H9 (cell line): ENCODE data around the gene TRMT1. TPM values are rescaled to one million over a fixed set of nuclear protein-coding genes. Genes with fewer than 3 reads are reported as not detected.

Source experiments
- DNase-seq: peaks from one replicate; pipeline ENCODE4 v3.0.0-alpha.2; 2017
- H2AFZ ChIP-seq: one replicate; pipeline ENCODE4 v1.6.1; 2013; ENCODE audit warnings: mild to moderate bottlenecking, low read length, control low read depth, moderate library complexity
- H2AK5ac ChIP-seq: 2 replicates; pipeline ENCODE4 v1.6.1; 2013; ENCODE audit warnings: low read length, control low read depth, mixed read lengths; ENCODE audit not compliant: insufficient read length
- H2BK120ac ChIP-seq: one replicate; pipeline ENCODE4 v1.6.1; 2013; ENCODE audit warnings: low read depth, mild to moderate bottlenecking, low read length, control low read depth, inconsistent platforms; ENCODE audit not compliant: poor library complexity, severe bottlenecking
- H2BK12ac ChIP-seq: 2 replicates; pipeline ENCODE4 v1.6.1; 2013; ENCODE audit warnings: low read length, control low read depth, mixed read lengths, low read depth; ENCODE audit not compliant: insufficient read length
- H2BK15ac ChIP-seq: 2 replicates; pipeline ENCODE4 v1.6.1; 2013; ENCODE audit warnings: low read depth, low read length, control low read depth
- H2BK20ac ChIP-seq: one replicate; pipeline ENCODE4 v1.6.1; 2013; ENCODE audit warnings: low read depth, mild to moderate bottlenecking, low read length, control low read depth, inconsistent platforms; ENCODE audit not compliant: poor library complexity, severe bottlenecking
- H2BK5ac ChIP-seq: 2 replicates; pipeline ENCODE4 v1.6.1; 2013; ENCODE audit warnings: low read length, control low read depth, mixed read lengths; ENCODE audit not compliant: insufficient read length
- H3K14ac ChIP-seq: 2 replicates; pipeline ENCODE4 v1.6.1; 2013; ENCODE audit warnings: low read length, control low read depth; ENCODE audit not compliant: insufficient read depth
- H3K18ac ChIP-seq: 2 replicates; pipeline ENCODE4 v1.6.1; 2013; ENCODE audit warnings: low read depth, mild to moderate bottlenecking, mixed read lengths, low read length, control low read depth; ENCODE audit not compliant: insufficient read length
- H3K23ac ChIP-seq: 2 replicates; pipeline ENCODE4 v1.6.1; 2013; ENCODE audit warnings: low read length, control low read depth, mixed read lengths, low read depth; ENCODE audit not compliant: insufficient read length
- H3K23me2 ChIP-seq: 2 replicates; pipeline ENCODE4 v1.6.1; 2013; ENCODE audit warnings: low read depth, mild to moderate bottlenecking, mixed read lengths, low read length, control low read depth; ENCODE audit not compliant: insufficient read length, poor library complexity, severe bottlenecking
- H3K27ac ChIP-seq: 2 replicates; pipeline ENCODE4 v1.5.1; 2013; ENCODE audit warnings: low read length, control low read depth, mixed read lengths, low read depth; ENCODE audit not compliant: insufficient read length
- H3K27me3 ChIP-seq: 2 replicates; pipeline ENCODE4 v1.6.1; 2013; ENCODE audit warnings: low read length, control low read depth, inconsistent platforms; ENCODE audit not compliant: insufficient read depth
- H3K4ac ChIP-seq: 2 replicates; pipeline ENCODE4 v1.6.1; 2013; ENCODE audit warnings: low read depth, mild to moderate bottlenecking, control low read depth, inconsistent platforms, low read length, moderate library complexity
- H3K4me1 ChIP-seq: 2 replicates; pipeline ENCODE4 v1.6.1; 2013; ENCODE audit warnings: low read length, control low read depth, inconsistent platforms; ENCODE audit not compliant: insufficient read depth
- H3K4me2 ChIP-seq: 2 replicates; pipeline ENCODE4 v1.6.1; 2013; ENCODE audit warnings: low read length, control low read depth, mixed read lengths; ENCODE audit not compliant: insufficient read length, insufficient read depth
- H3K56ac ChIP-seq: 2 replicates; pipeline ENCODE4 v1.6.1; 2013; ENCODE audit warnings: low read depth, mild to moderate bottlenecking, mixed read lengths, low read length, control low read depth; ENCODE audit not compliant: insufficient read length
- H3K79me1 ChIP-seq: 2 replicates; pipeline ENCODE4 v1.6.1; 2013; ENCODE audit warnings: low read depth, mild to moderate bottlenecking, moderate library complexity, low read length, control low read depth, inconsistent platforms; ENCODE audit not compliant: insufficient read depth, poor library complexity, severe bottlenecking
- H3K79me2 ChIP-seq: 2 replicates; pipeline ENCODE4 v1.6.1; 2013; ENCODE audit warnings: low read length, control low read depth, inconsistent platforms; ENCODE audit not compliant: insufficient read depth
- H3K9ac ChIP-seq: 2 replicates; pipeline ENCODE4 v1.6.1; 2013; ENCODE audit warnings: low read length, control low read depth, mixed read lengths; ENCODE audit not compliant: insufficient read length; ENCODE audit errors: extremely low read depth
- H3K9me3 ChIP-seq: one replicate; pipeline ENCODE4 v1.6.1; 2013; ENCODE audit warnings: low read depth, low read length, inconsistent platforms; ENCODE audit not compliant: control insufficient read depth
- H3T11ph ChIP-seq: one replicate; pipeline ENCODE4 v1.6.1; 2013; ENCODE audit warnings: mild to moderate bottlenecking, low read length, control low read depth, inconsistent platforms
- H4K20me1 ChIP-seq: one replicate; pipeline ENCODE4 v1.6.1; 2013; ENCODE audit not compliant: control insufficient read depth, insufficient read length, insufficient read depth
- H4K5ac ChIP-seq: 2 replicates; pipeline ENCODE4 v1.6.1; 2013; ENCODE audit warnings: low read depth, mild to moderate bottlenecking, mixed read lengths, low read length, control low read depth; ENCODE audit not compliant: insufficient read length
- H4K8ac ChIP-seq: replicated peaks from 2 replicates; pipeline ENCODE4 v1.6.1; 2013; ENCODE audit warnings: low read length, control low read depth, mixed read lengths, low read depth; ENCODE audit not compliant: insufficient read length
- H4K91ac ChIP-seq: 2 replicates; pipeline ENCODE4 v1.6.1; 2013; ENCODE audit warnings: low read depth, mild to moderate bottlenecking, moderate library complexity, mixed read lengths, low read length, control low read depth; ENCODE audit not compliant: insufficient read length
- H3K27ac Mint-ChIP-seq, 3 experiments: 2 replicates in 2 of 3; 3 replicates in 1 of 3; pipeline ENCODE4 v1.8.0; 2020 to 2021; ENCODE audit warnings: mixed read lengths in 3 of 3, mild to moderate bottlenecking in 1 of 3, moderate library complexity in 1 of 3
- H3K27me3 Mint-ChIP-seq: 2 replicates; pipeline ENCODE4 v1.8.0; 2021; ENCODE audit warnings: low read depth, mild to moderate bottlenecking, moderate library complexity, mixed read lengths
- H3K36me3 Mint-ChIP-seq, 3 experiments: 2 replicates in 2 of 3; 3 replicates in 1 of 3; pipeline ENCODE4 v1.8.0; 2020 to 2021; ENCODE audit warnings: low read depth in 3 of 3, mixed read lengths in 3 of 3; ENCODE audit not compliant: insufficient read depth in 1 of 3
- H3K4me1 Mint-ChIP-seq, 2 experiments: 2 replicates each; pipeline ENCODE4 v1.8.0; 2020; ENCODE audit warnings: mixed read lengths in 2 of 2
- H3K4me3 Mint-ChIP-seq, 2 experiments: 2 replicates in 1 of 2; 3 replicates in 1 of 2; pipeline ENCODE4 v1.8.0; 2020 to 2021; ENCODE audit warnings: mild to moderate bottlenecking in 2 of 2, mixed read lengths in 2 of 2, moderate library complexity in 1 of 2
- H3K9me3 Mint-ChIP-seq, 2 experiments: 2 replicates in 1 of 2; 3 replicates in 1 of 2; pipeline ENCODE4 v1.8.0; 2020; ENCODE audit warnings: mild to moderate bottlenecking in 2 of 2, mixed read lengths in 2 of 2, moderate library complexity in 1 of 2
- WGBS: extraction: QIAGEN DNeasy Blood & Tissue Kit; methylation state at CpG from one replicate; pipeline ENCODE4 v1.1.7; 2013; ENCODE audit warnings: missing lambda C conversion rate, low lambda C conversion rate, mixed read lengths; ENCODE audit not compliant: insufficient read length; ENCODE audit errors: extremely low coverage; 5-methylcytosine and 5-hydroxymethylcytosine counted together
- total RNA-seq: library from RNA; stranded (reverse); gene quantifications from 2 replicates; pipeline ENCODE4 v1.2.1, GENCODE V29; 2021
- TF ChIP-seq, protein P1 (sequence below): fragments of 200-600 bp; sonication (generic); conservative IDR thresholded peaks from 3 replicates; pipeline ENCODE4 v1.8.0; 2021; ENCODE audit warnings: antibody characterized with exemption, mild to moderate bottlenecking

The TRMT1 gene
- total RNA-seq, 1 experiment from 2014 or later = 95.7 TPM

DNA sequence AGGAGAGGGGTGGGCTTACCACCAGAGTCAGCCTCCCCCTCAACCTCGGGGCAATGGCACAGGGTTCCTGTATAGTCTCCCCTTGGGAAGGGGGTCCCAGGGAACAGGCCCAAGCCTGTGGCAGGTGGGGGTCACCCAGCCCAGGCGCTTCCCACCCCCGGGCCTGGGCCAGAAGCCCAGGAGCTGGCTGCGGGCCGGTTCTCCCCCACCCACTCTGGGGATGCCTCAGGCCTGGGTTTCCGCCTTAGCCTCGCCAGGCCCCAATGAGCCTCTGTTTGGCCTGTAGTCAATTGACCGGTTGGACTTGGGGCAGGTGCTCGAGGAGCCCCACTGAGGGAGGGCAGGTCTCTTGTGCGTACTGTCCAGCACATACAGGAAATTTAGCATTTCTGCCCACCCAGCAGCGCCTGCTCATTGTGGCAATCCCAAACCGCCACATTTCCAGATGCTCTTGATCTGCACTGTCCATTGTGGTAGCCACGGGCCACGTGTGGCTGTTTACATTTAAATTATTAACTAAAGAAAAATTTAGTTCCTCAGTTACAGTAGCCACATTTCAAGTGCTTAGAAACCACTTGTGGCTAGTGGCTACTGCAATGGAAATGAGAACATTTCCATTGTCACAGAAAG lies 23.8 kb downstream of the TRMT1 start:
- peaks cover 70% of the 10 kb centered on the region for H3K27me3 Mint-ChIP-seq

More for the DNA sequence above, 23.8 kb downstream of the TRMT1 start:
- H2BK20ac ChIP-seq = no peak overlapping the region
- Mint-ChIP-seq H3K4me3 (no peak overlapping the region), H3K36me3 (no peaks in the 10 kb centered on the region), H3K9me3 (peaks cover 0 to 3% of the 10 kb centered on the region in 2 experiments; a peak in 1 of 5 replicates), H3K27ac (no peak overlapping the region), H3K4me1 (peaks cover 29 to 46% of the 10 kb centered on the region in 2 experiments)
- TF ChIP-seq, protein P1, sequence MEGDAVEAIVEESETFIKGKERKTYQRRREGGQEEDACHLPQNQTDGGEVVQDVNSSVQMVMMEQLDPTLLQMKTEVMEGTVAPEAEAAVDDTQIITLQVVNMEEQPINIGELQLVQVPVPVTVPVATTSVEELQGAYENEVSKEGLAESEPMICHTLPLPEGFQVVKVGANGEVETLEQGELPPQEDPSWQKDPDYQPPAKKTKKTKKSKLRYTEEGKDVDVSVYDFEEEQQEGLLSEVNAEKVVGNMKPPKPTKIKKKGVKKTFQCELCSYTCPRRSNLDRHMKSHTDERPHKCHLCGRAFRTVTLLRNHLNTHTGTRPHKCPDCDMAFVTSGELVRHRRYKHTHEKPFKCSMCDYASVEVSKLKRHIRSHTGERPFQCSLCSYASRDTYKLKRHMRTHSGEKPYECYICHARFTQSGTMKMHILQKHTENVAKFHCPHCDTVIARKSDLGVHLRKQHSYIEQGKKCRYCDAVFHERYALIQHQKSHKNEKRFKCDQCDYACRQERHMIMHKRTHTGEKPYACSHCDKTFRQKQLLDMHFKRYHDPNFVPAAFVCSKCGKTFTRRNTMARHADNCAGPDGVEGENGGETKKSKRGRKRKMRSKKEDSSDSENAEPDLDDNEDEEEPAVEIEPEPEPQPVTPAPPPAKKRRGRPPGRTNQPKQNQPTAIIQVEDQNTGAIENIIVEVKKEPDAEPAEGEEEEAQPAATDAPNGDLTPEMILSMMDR = no peak
- H2BK15ac ChIP-seq = no peak overlapping the region
- no peaks in the 10 kb centered on the region for H3K79me1 ChIP-seq
- no peak overlapping the region for H2BK12ac ChIP-seq
- H2AK5ac ChIP-seq = no peak overlapping the region
- H3K18ac ChIP-seq = no peak overlapping the region
- H4K8ac ChIP-seq = no peak overlapping the region
- H3T11ph ChIP-seq = no peak overlapping the region
- H3K14ac ChIP-seq = no peak overlapping the region
- H3K56ac ChIP-seq = no peak overlapping the region
- no peak overlapping the region for H2AFZ ChIP-seq
- H3K4me1 ChIP-seq = 0 out of 2 replicates have a peak, but pooled peaks cover 2% of the 10 kb centered on the region
- no peak overlapping the region for H3K4me2 ChIP-seq
- no peaks in the 10 kb centered on the region for H3K9me3 ChIP-seq
- H3K4ac ChIP-seq = no peak overlapping the region
- H2BK120ac ChIP-seq = no peak overlapping the region
- no peaks in the 10 kb centered on the region for H4K20me1 ChIP-seq
- DNase-seq = no peak
- no peak overlapping the region for H4K91ac ChIP-seq
- WGBS = no CpG with 5 or more reads among the region's 14 CpGs
- no peak overlapping the region for H2BK5ac ChIP-seq
- H3K23ac ChIP-seq = no peak overlapping the region
- no peaks in the 10 kb centered on the region for H3K79me2 ChIP-seq
- H4K5ac ChIP-seq = no peak overlapping the region
- peaks cover 14% of the 10 kb centered on the region; the same call in 1 of the 2 replicates for H3K27me3 ChIP-seq
- H3K9ac ChIP-seq = no peak overlapping the region
- H3K27ac ChIP-seq = no peak overlapping the region
- peaks cover 9% of the 10 kb centered on the region for H3K23me2 ChIP-seq
